HG02642 (cell line): ENCODE results near the gene TRNP1.

Source experiments
- ATAC-seq: cut with Tn5 transposase; IDR thresholded peaks from one replicate; pipeline ENCODE4 v1.9.1; 2021; ENCODE audit warnings: mild to moderate bottlenecking; ENCODE audit not compliant: unreplicated experiment, poor library complexity

The TRNP1 gene

GRCh38 chr1:27000090-27000816, 6.8 kb downstream of the TRNP1 start:
- no peak for ATAC-seq

- ATAC-seq = no peak
Measured at GRCh38 chr1:27000817-27001460, 7.4 kb downstream of the TRNP1 start.

DNA sequence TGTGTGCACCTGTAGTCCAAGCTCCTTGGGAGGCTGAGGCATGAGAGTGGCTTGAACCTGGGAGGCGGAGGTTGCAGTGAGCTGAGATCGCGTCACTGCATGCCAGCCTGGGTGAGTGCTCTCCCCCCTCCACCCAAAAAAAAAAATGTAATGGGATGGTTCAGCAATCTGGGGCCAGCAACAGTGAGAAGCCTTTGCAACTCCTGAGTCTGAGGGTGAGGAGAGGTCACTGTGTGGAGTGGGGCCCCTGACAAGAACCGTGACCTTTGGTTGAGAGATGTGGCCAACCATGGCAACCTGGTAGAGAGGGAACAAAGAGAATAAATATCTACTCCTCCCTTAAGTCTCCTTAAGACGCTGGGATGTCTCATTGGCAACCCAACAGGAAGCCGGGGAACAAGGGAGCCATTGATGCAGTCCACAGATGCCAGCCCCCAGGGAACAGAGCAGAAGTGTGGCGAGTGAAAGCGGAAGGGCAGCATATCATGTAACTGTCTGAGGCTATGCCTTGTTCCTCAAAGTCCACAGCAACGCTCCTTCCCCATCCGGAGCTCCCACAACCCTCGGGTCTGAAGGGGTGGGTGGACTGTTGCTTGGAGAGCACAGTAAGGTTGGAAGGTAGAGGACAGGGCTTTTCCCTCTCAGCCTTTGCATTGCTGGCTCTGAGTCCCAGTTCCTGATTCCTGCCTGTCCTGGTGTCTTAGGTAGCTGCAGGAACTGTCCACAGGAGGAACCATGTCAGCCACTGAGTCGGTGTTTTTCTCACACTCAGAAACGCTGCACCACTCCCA, 8.3 kb downstream of the TRNP1 start:
- no peak for ATAC-seq

GRCh38 chr1:27003745-27004470, 10.4 kb downstream of the TRNP1 start:
- ATAC-seq = no peak

GRCh38 chr1:27004471-27005165, 11.1 kb downstream of the TRNP1 start:
- no peak for ATAC-seq

DNA sequence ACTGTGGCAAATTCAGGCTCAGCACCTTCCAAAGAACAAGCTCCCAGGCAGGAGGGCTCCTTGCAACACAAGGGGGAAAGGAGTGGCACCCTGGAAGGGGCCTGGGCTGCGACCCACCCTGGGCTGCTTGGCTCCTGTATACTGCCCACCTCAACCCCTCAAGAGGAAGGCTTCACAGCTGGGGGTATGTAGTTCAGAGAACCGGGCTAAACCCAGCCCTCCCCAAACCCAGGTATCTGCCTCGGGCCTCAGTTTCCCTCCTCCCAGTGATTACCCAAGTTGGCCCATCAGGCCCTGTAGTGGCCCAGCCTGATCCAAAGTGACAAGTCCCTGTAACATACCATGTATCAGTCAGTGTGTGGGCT, 11.7 kb downstream of the TRNP1 start:
- ATAC-seq = no peak

GRCh38 chr1:27005648-27006496, 12.4 kb downstream of the TRNP1 start:
- no peak for ATAC-seq

DNA sequence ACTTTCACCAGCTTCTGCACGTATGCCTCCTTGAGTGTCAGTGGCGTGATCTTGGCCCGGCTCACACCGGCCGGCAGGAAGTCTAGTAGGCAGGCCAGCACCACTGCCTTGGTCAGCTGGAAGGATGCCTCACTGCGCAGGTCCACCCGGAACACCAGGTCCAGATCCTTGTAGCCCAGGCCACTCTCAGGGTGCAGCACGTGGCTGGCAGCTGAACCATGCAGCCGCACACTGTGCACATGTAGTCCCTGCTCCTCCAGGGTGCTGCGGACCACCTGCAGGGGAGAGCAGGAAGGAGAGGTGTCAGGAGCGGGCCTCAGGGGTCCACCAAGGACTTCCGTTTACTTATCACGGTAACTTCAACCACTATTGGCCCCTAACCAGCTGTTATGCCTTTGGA, 13.2 kb downstream of the TRNP1 start:
- ATAC-seq = no peak

DNA sequence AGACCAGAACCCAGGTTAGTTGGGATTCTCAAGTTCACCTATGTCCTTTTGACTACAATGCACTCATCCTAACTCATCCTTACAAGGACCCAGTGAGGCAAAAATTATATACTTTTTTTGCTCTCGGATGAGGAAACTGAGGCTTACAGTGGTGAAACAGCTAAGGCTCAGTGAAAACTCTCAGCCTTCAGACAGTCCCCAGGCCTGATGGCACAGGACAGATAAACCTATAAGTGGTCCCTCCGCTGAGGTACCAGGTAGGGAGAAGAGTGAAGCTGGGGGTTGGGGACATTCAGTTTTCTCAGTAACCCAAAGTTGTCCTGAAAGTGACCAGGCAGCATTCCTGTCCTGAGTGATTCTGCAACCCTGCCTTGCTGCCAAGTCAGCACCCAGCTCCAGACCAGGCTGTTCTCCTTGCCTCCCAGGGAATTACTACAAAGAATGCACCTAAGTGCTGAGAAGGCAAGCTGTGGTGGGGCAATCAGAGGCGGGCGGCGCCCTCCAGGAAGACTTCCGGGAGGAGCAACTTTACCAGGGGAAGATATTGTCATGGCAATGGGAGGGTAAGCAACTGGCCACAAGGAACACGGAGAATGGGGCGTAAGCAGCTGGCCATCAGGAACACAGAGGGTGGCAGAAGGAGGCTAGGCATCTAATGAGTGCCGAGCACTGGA, 14.6 kb downstream of the TRNP1 start:
- no peak for ATAC-seq

DNA sequence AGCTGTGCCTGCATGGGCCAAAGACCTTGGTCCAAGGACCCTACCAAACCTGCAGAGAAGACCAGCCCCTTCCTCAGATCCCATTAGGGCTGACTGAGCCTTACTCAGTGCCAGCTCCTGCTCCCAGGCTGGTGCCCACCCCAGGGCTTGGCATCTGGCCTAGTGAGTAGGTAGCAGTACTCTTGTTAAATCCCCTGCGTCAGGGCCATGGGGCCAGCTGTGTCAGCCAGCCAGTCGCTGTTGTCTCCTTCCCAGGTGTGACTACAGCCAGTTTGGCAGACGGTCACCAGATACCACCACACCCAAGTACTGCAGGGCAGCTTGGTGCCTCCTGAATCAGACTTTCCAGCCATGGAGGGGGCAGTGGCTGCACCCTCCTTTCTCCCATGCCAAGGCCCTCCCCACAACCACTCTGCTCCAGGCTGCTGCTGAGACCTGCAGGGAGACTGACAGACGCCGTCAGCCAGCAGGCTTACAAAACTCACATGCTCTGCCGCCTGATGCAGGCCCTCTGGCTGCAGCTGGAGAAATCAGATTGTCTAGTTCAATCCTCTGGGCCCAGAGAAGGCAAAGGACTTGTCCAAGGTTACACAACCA, 16.2 kb downstream of the TRNP1 start:
- ATAC-seq = no peak

- ATAC-seq = no peak
Measured at GRCh38 chr1:27010226-27010994, 16.9 kb downstream of the TRNP1 start.

GRCh38 chr1:27011058-27011764, 17.7 kb downstream of the TRNP1 start:
- no peak for ATAC-seq

GRCh38 chr1:27011976-27012563, 18.6 kb downstream of the TRNP1 start:
- no peak for ATAC-seq

DNA sequence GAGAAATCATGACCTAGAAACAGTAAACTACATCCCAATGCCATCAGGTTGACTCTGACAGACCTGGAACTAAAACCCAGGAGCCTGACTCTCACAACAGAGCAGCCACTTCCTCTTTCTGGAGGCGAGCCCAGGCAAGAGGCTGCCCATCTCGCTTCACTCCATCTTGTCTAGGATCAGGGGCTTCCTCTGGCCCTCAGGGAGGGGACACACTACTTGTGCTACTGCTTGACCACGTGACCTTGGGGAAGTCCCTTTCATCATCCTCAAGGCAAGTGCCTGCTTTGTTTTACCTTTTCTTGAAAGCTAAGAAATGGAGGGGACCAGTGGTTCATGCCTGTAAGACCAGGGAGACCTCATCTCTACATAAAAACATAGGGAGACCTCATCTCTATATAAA, 21.8 kb downstream of the TRNP1 start:
- no peak for ATAC-seq

- no peak for ATAC-seq
Measured at GRCh38 chr1:27016376-27016775, 22.9 kb downstream of the TRNP1 start.

DNA sequence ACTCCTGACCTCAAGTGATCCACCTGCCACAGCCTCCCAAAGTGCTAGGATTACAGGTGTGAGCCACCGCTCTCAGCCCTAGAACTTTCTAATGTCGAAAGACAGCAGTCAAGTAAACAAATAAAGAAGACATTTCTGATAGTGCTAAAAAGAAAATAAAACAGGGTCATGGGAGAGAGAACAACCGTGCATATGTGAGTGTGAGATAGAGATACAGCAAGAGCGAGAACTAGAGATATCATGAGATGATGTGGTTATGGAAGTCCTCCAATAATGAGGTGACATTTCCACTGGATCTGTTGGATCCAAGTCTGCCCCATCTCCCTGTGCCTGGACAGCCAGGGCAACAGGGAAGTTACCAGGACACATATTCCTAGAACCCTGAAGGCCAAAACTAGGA, 23.7 kb downstream of the TRNP1 start:
- no peak for ATAC-seq

DNA sequence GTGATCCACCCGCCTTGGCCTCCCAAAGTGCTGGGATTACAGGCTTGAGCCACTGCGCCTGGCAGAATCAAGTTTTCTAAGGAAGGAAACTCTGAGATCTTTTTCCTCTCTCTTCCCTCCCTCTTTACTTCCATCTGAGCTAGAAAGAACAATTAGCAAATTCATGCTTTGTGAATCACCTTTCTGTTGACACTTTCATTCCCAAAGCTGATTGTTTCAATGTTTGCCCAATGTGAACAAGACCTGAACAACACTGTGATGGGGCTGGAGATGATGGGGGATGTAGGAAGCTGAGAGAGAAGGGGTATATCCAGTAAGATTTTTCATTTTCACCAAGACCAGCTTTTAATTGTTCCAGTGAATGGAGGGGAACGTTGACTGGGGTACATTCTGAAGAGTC, 24.8 kb downstream of the TRNP1 start:
- no peak for ATAC-seq
